ENCODE measurements around the gene MX1. TPM values are rescaled to one million over a fixed set of nuclear protein-coding genes. Genes with fewer than 3 reads are reported as not detected.

MX1 gene
- total RNA-seq, 1 donor from 2014 or later = 2.4 TPM

- FAIRE-seq = peak; percentile 68
- no peaks in the 10 kb centered on the region for H3K27me3 ChIP-seq (ENCODE audit: control insufficient read depth, insufficient read depth, low read length)
Observed at GRCh38 chr21:41387042-41387819, 38.8 kb upstream of the MX1 start.

GRCh38 chr21:41387824-41388223 lies 38.2 kb upstream of the MX1 start:
- no peak for FAIRE-seq
- H3K4me3 ChIP-seq (ENCODE audit: low read depth, low read length) = no peak overlapping the region
- H3K27me3 ChIP-seq (ENCODE audit: control insufficient read depth, insufficient read depth, low read length) = no peaks in the 10 kb centered on the region
- TF ChIP-seq CTCF (IDR thresholded peaks at IDR 0.05; ENCODE audit: insufficient read depth, low read length, severe bottlenecking) = no peak
- H3K36me3 ChIP-seq (ENCODE audit: control insufficient read depth, insufficient read depth, low read length) = no peaks in the 10 kb centered on the region
- no peak for DNase-seq (ENCODE audit: low read depth)

More at GRCh38 chr21:41387042-41387819, 38.8 kb upstream of the MX1 start:
- Histone ChIP-seq H3K4me3 (ENCODE audit: low read depth, low read length) (no peak overlapping the region), H3K36me3 (ENCODE audit: control insufficient read depth, insufficient read depth, low read length) (no peaks in the 10 kb centered on the region)
- DNase-seq (ENCODE audit: low read depth) = no peak
- TF ChIP-seq CTCF (IDR thresholded peaks at IDR 0.05; ENCODE audit: insufficient read depth, low read length, severe bottlenecking) = no peak

GRCh38 chr21:41388259-41388658 lies 37.8 kb upstream of the MX1 start:
- DNase-seq (ENCODE audit: low read depth) (no peak), FAIRE-seq (no peak)
- TF ChIP-seq CTCF (IDR thresholded peaks at IDR 0.05; ENCODE audit: insufficient read depth, low read length, severe bottlenecking) = no peak

GRCh38 chr21:41390043-41390639 lies 35.9 kb upstream of the MX1 start:
- FAIRE-seq (no peak), DNase-seq (ENCODE audit: low read depth) (no peak)

More at GRCh38 chr21:41388259-41388658, 37.8 kb upstream of the MX1 start:
- no peaks in the 10 kb centered on the region for H3K36me3 ChIP-seq (ENCODE audit: control insufficient read depth, insufficient read depth, low read length)
- no peak overlapping the region for H3K4me3 ChIP-seq (ENCODE audit: low read depth, low read length)
- H3K27me3 ChIP-seq (ENCODE audit: control insufficient read depth, insufficient read depth, low read length) = no peaks in the 10 kb centered on the region

GRCh38 chr21:41393876-41394465 lies 32.1 kb upstream of the MX1 start:
- FAIRE-seq = no peak
- H3K4me3 ChIP-seq (ENCODE audit: low read depth, low read length) = no peak overlapping the region
- DNase-seq (ENCODE audit: low read depth) = no peak
- no peaks in the 10 kb centered on the region for H3K27me3 ChIP-seq (ENCODE audit: control insufficient read depth, insufficient read depth, low read length)
- no peaks in the 10 kb centered on the region for H3K36me3 ChIP-seq (ENCODE audit: control insufficient read depth, insufficient read depth, low read length)
- no peak for TF ChIP-seq CTCF (IDR thresholded peaks at IDR 0.05; ENCODE audit: insufficient read depth, low read length, severe bottlenecking)

More at GRCh38 chr21:41390043-41390639, 35.9 kb upstream of the MX1 start:
- H3K4me3 ChIP-seq (ENCODE audit: low read depth, low read length) = no peak overlapping the region
- no peaks in the 10 kb centered on the region for H3K36me3 ChIP-seq (ENCODE audit: control insufficient read depth, insufficient read depth, low read length)
- no peaks in the 10 kb centered on the region for H3K27me3 ChIP-seq (ENCODE audit: control insufficient read depth, insufficient read depth, low read length)
- TF ChIP-seq CTCF (IDR thresholded peaks at IDR 0.05; ENCODE audit: insufficient read depth, low read length, severe bottlenecking) = no peak

All from bronchial epithelial cell (primary cell).